Astrocyte (in vitro differentiated cells and primary cell): ENCODE results near the gene DHX36.

ENCODE experiments used
- CTCF ChIP-seq: IDR thresholded peaks from 2 replicates; pipeline ENCODE4 v1.5.1; 2011; ENCODE audit warnings: low read depth, mild to moderate bottlenecking, inconsistent platforms, low read length, moderate library complexity; ENCODE audit not compliant: insufficient read depth
- EZH2 ChIP-seq: IDR thresholded peaks from 2 replicates; pipeline ENCODE4 v1.6.1; 2012; ENCODE audit warnings: mild to moderate bottlenecking, low read length, inconsistent platforms; ENCODE audit not compliant: insufficient read depth

DNA sequence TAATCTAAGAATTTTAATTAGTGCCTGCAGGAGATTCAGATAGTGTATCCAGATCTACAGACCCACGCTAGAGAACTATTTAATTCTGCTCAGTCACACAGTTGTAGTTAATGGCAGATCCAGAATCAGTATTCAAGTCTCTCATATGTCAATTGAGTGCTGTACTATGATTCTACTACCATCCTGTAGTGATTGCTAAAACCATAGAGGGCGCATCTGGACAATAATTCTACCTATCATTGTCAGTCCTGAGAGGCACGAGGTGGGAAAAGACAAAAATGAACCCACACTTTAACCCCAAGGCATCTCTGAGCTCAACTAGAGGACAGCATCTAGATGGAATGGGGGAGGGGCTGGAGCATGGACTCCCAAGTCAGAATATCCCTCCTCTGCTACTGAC lies 22.7 kb downstream of the DHX36 start:
- no peak for TF ChIP-seq CTCF
- TF ChIP-seq EZH2 = no peak
